Duodenal mucosa (tissue), 2 donors: ENCODE results near the gene CLCNKA.
"Not testable (repeated sequence)": the region's sequence is repeated elsewhere in the genome, so short reads cannot be mapped to it uniquely, and the experiment has no call there.

Experiments
- H3K27ac ChIP-seq: one replicate; pipeline ENCODE4 v1.7.0; 2013; ENCODE audit warnings: low read depth, low read length
- H3K27me3 ChIP-seq, 2 donors: one replicate each; pipeline ENCODE4 v1.7.0; 2013; ENCODE audit warnings: low read length in 2 of 2, control low read depth in 1 of 2; ENCODE audit not compliant: insufficient read depth in 2 of 2, control insufficient read depth in 1 of 2
- H3K36me3 ChIP-seq, 2 donors: one replicate each; pipeline ENCODE4 v1.7.0; 2013; ENCODE audit warnings: low read length in 2 of 2, control low read depth in 1 of 2; ENCODE audit not compliant: insufficient read depth in 2 of 2, control insufficient read depth in 1 of 2
- H3K4me1 ChIP-seq, 2 donors: one replicate each; pipeline ENCODE4 v1.7.0; 2013; ENCODE audit warnings: low read length in 2 of 2, control low read depth in 1 of 2; ENCODE audit not compliant: insufficient read depth in 2 of 2, control insufficient read depth in 1 of 2
- H3K4me3 ChIP-seq, 2 donors: one replicate each; pipeline ENCODE4 v1.7.0; 2013; ENCODE audit warnings: low read length in 2 of 2, low read depth in 1 of 2
- H3K9ac ChIP-seq, 2 donors: one replicate each; pipeline ENCODE4 v1.7.0; 2013; ENCODE audit warnings: low read length in 2 of 2, low read depth in 1 of 2
- H3K9me3 ChIP-seq, 2 donors: one replicate each; pipeline ENCODE4 v1.7.0; 2013; ENCODE audit warnings: low read length in 2 of 2, control low read depth in 1 of 2; ENCODE audit not compliant: control insufficient read depth in 1 of 2

Gene CLCNKA

GRCh38 chr1:16021681-16022080 is at the start of gene CLCNKA:
CLCNKA (plus strand) TSS chr1:16022036; CDS start chr1:16022620, 584 bp downstream.
- Histone ChIP-seq H3K36me3 (no peaks in the 10 kb centered on the region), H3K4me1 (peaks cover 0 to 6% of the 10 kb centered on the region in 2 donors), H3K4me3 (no peak within 1 kb of the TSS), H3K27me3 (no peaks in the 10 kb centered on the region), H3K27ac (peak within 1 kb of the TSS; percentile 18), H3K9ac (no peak within 1 kb of the TSS), H3K9me3 (no peaks in the 10 kb centered on the region)

- Histone ChIP-seq H3K9ac (no peak overlapping the region), H3K27ac (no peak overlapping the region), H3K4me3 (no peak overlapping the region), H3K27me3 (no peaks in the 10 kb centered on the region), H3K9me3 (no peaks in the 10 kb centered on the region), H3K4me1 (peaks cover 7 to 10% of the 10 kb centered on the region in 2 donors), H3K36me3 (peaks cover 15 to 29% of the 10 kb centered on the region in 2 donors)
Observed at GRCh38 chr1:15972409-15972808, 49.4 kb upstream of the CLCNKA start.

GRCh38 chr1:15973772-15974171 is 48.1 kb upstream of the CLCNKA start:
- no peak overlapping the region for H3K9ac ChIP-seq
- peaks cover 15 to 26% of the 10 kb centered on the region in 2 donors for H3K36me3 ChIP-seq
- H3K27ac ChIP-seq, result no peak overlapping the region
- peaks cover 7 to 10% of the 10 kb centered on the region in 2 donors for H3K4me1 ChIP-seq
- no peak overlapping the region for H3K4me3 ChIP-seq
- H3K9me3 ChIP-seq, result no peaks in the 10 kb centered on the region
- H3K27me3 ChIP-seq, result no peaks in the 10 kb centered on the region

GRCh38 chr1:15974855-15975254 is 47.0 kb upstream of the CLCNKA start:
- Histone ChIP-seq H3K27ac (no peak overlapping the region), H3K36me3 (peaks cover 11 to 17% of the 10 kb centered on the region in 2 donors), H3K9ac (peak overlapping the region in 1 of 2 donors; percentile 55), H3K27me3 (no peaks in the 10 kb centered on the region), H3K4me3 (peak overlapping the region; percentile 74 to 75), H3K4me1 (peaks cover 7 to 10% of the 10 kb centered on the region in 2 donors), H3K9me3 (no peaks in the 10 kb centered on the region)

- peaks cover 9 to 17% of the 10 kb centered on the region in 2 donors for H3K36me3 ChIP-seq
- peak overlapping the region; percentile 74 to 75 for H3K4me3 ChIP-seq
- H3K9me3 ChIP-seq, result no peaks in the 10 kb centered on the region
- H3K27me3 ChIP-seq, result no peaks in the 10 kb centered on the region
- H3K4me1 ChIP-seq, result peaks cover 7 to 10% of the 10 kb centered on the region in 2 donors
- H3K9ac ChIP-seq, result peak overlapping the region; percentile 55 to 61
- peak overlapping the region; percentile 61 for H3K27ac ChIP-seq
Observed at GRCh38 chr1:15975358-15975804, 46.5 kb upstream of the CLCNKA start.

GRCh38 chr1:15975805-15976680 is 45.8 kb upstream of the CLCNKA start, which contains the start of gene ZBTB17:
ZBTB17 (minus strand) TSS chr1:15976101; CDS start chr1:15948495, 27,606 bp downstream.
- Histone ChIP-seq H3K27ac (peak within 1 kb of the TSS; percentile 61), H3K9me3 (no peaks in the 10 kb centered on the region), H3K36me3 (peaks cover 9 to 17% of the 10 kb centered on the region in 2 donors), H3K4me1 (peaks cover 7 to 10% of the 10 kb centered on the region in 2 donors), H3K9ac (peak within 1 kb of the TSS; percentile 55 to 61), H3K27me3 (no peaks in the 10 kb centered on the region), H3K4me3 (peak within 1 kb of the TSS; percentile 74 to 75)

GRCh38 chr1:15977947-15978346 is 43.9 kb upstream of the CLCNKA start:
- H3K9ac ChIP-seq, H3K9me3 ChIP-seq, H3K27me3 ChIP-seq, H3K36me3 ChIP-seq, H3K27ac ChIP-seq, H3K4me3 ChIP-seq: not testable (repeated sequence)
- peaks cover 7 to 10% of the 10 kb centered on the region in 2 donors for H3K4me1 ChIP-seq

GRCh38 chr1:15981679-15982078 is 40.2 kb upstream of the CLCNKA start:
- Histone ChIP-seq H3K27me3 (no peaks in the 10 kb centered on the region), H3K27ac (no peak overlapping the region), H3K9ac (no peak overlapping the region), H3K36me3 (no peaks in the 10 kb centered on the region), H3K4me1 (no peaks in the 10 kb centered on the region), H3K9me3 (no peaks in the 10 kb centered on the region), H3K4me3 (no peak overlapping the region)

GRCh38 chr1:15983275-15983674 is 38.6 kb upstream of the CLCNKA start:
- Histone ChIP-seq H3K4me1 (no peaks in the 10 kb centered on the region), H3K27me3 (no peaks in the 10 kb centered on the region), H3K9me3 (no peaks in the 10 kb centered on the region), H3K36me3 (no peaks in the 10 kb centered on the region), H3K9ac (no peak overlapping the region), H3K27ac (no peak overlapping the region), H3K4me3 (no peak overlapping the region)

GRCh38 chr1:15985611-15986297 is 36.1 kb upstream of the CLCNKA start:
- Histone ChIP-seq H3K4me1 (no peaks in the 10 kb centered on the region), H3K9me3 (no peaks in the 10 kb centered on the region), H3K27ac (no peak overlapping the region)

More at GRCh38 chr1:15985611-15986297, 36.1 kb upstream of the CLCNKA start:
- Histone ChIP-seq H3K36me3 (no peaks in the 10 kb centered on the region), H3K9ac (no peak overlapping the region), H3K27me3 (no peaks in the 10 kb centered on the region), H3K4me3 (no peak overlapping the region)
